Ishikawa (cell line): Measurements from ENCODE around the gene MYMK.

Experiments used
- CEBPB ChIP-seq: IDR thresholded peaks from 2 replicates; pipeline ENCODE4 v1.6.1; 2012
- CREB1 ChIP-seq: IDR thresholded peaks from 2 replicates; pipeline ENCODE4 v1.6.1; 2012; ENCODE audit warnings: low read depth
- EGR1 ChIP-seq: IDR thresholded peaks from 2 replicates; pipeline ENCODE4 v1.6.1; 2012
- EP300 ChIP-seq: IDR thresholded peaks from 2 replicates; pipeline ENCODE4 v1.6.1; 2012; ENCODE audit warnings: borderline replicate concordance
- NFIC ChIP-seq: IDR thresholded peaks from 2 replicates; pipeline ENCODE4 v1.6.1; 2012
- RAD21 ChIP-seq: IDR thresholded peaks from 2 replicates; pipeline ENCODE4 v1.6.1; 2012; ENCODE audit warnings: low read depth
- REST ChIP-seq: IDR thresholded peaks from 2 replicates; pipeline ENCODE4 v1.6.1; 2012; ENCODE audit warnings: low read depth, mild to moderate bottlenecking
- TAF1 ChIP-seq: IDR thresholded peaks from 2 replicates; pipeline ENCODE4 v1.6.1; 2012; ENCODE audit warnings: low read depth, mild to moderate bottlenecking
- TCF12 ChIP-seq: IDR thresholded peaks from 2 replicates; pipeline ENCODE4 v1.6.1; 2012; ENCODE audit warnings: low read depth
- TEAD4 ChIP-seq: IDR thresholded peaks from 2 replicates; pipeline ENCODE4 v1.6.1; 2012
- YY1 ChIP-seq: IDR thresholded peaks from 2 replicates; pipeline ENCODE4 v1.6.1; 2012; ENCODE audit warnings: low read depth
- ZBTB7A ChIP-seq: IDR thresholded peaks from 2 replicates; pipeline ENCODE4 v1.6.1; 2012; ENCODE audit warnings: low read depth
- TF ChIP-seq, protein P1 (sequence below): IDR thresholded peaks from 2 replicates; pipeline ENCODE4 v1.6.1; 2012
- TF ChIP-seq, protein P2 (sequence below): IDR thresholded peaks from 2 replicates; pipeline ENCODE4 v1.6.1; 2012

- TF ChIP-seq, protein P1, sequence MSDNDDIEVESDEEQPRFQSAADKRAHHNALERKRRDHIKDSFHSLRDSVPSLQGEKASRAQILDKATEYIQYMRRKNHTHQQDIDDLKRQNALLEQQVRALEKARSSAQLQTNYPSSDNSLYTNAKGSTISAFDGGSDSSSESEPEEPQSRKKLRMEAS, result no peak
- TF ChIP-seq REST, result no peak
- no peak for TF ChIP-seq CEBPB
- no peak for TF ChIP-seq TAF1
- TF ChIP-seq YY1, result no peak
- TF ChIP-seq, protein P2, sequence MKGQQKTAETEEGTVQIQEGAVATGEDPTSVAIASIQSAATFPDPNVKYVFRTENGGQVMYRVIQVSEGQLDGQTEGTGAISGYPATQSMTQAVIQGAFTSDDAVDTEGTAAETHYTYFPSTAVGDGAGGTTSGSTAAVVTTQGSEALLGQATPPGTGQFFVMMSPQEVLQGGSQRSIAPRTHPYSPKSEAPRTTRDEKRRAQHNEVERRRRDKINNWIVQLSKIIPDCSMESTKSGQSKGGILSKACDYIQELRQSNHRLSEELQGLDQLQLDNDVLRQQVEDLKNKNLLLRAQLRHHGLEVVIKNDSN, result no peak
- TF ChIP-seq NFIC, result no peak
- TF ChIP-seq RAD21, result no peak
- no peak for TF ChIP-seq TCF12
- TF ChIP-seq TEAD4, result no peak
- no peak for TF ChIP-seq EP300
- no peak for TF ChIP-seq EGR1
- TF ChIP-seq ZBTB7A, result no peak
- TF ChIP-seq CREB1, result no peak
Measured at GRCh38 chr9:133543772-133544467, 19.2 kb upstream of the MYMK start.
